Measurements from ENCODE around the gene LHX1.

LHX1 gene

DNA sequence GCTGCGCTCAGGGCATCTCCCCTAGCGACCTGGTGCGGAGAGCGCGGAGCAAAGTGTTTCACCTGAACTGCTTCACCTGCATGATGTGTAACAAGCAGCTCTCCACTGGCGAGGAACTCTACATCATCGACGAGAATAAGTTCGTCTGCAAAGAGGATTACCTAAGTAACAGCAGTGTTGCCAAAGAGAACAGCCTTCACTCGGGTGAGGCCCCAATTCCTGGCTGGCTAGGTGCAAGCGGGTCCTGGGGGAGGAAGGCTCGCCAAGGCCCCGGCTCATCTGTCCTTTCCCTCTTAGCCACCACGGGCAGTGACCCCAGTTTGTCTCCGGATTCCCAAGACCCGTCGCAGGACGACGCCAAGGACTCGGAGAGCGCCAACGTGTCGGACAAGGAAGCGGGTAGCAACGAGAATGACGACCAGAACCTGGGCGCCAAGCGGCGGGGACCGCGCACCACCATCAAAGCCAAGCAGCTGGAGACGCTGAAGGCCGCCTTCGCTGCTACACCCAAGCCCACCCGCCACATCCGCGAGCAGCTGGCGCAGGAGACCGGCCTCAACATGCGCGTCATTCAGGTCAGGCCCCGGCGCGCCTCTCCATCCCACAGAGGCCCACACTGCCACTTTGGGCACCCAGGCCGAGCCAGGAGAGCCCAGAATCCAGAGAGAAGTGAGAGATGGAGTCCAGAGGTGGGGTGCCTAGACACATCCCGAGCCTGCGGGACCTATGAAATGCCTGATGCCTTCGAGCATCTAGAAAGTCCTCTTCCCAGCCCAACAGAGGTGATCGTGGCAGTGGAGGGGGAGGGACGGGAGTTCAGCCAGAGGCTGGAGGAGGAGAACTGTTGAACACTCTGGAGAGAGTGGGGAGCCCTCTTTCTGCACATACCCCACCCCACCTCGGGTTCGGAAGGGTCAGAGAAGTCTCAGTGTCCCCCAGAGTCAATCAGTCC, 3.3 kb downstream of the LHX1 start:
- H3K27me3 Mint-ChIP-seq: peaks cover 90% of the 10 kb centered on the region
- no peaks in the 10 kb centered on the region for H3K36me3 Mint-ChIP-seq
- peaks cover 35% of the 10 kb centered on the region for H3K4me1 Mint-ChIP-seq
- no peak for ATAC-seq
- no peaks in the 10 kb centered on the region for H3K9me3 Mint-ChIP-seq
- H3K4me3 Mint-ChIP-seq: no peak overlapping the region
- no peak overlapping the region for H3K27ac Mint-ChIP-seq

DNA sequence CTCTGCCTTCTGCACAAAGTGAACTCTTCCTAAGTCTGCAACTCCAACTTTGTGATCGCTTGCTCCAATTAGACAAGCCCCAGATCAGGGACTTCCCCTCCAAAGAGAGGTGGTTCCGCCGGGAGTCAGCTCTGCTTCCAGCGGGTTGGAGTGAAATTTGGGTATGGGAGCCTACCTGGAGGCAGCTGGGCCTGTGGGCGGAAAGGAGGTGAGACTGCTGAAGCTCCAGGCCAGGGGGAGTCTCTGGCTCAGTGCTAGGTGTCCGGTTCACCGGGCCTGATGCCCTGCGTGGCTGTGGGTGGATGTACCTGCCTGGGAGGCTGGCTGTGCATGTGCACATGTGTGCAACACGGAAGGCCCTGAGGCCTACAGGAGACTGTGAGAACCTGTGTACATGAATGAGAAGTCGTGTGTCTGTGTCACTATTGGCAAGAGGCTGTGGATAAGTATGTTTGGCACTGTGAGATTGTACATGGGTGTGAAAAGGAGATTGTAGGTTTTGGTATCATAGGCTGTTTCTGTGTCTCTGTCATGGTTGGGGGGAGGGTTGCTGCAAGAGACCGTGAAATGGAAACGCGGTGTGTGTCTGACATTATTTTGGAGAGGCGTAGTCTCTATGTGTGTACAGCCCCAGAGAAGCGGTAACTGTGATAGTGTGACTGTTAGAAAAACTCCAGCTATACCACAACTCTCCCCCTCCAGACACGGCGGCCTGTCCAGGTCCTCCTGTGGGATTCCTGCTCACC, 4.2 kb downstream of the LHX1 start:
- H3K27ac Mint-ChIP-seq: no peak overlapping the region
- no peak for ATAC-seq
- H3K27me3 Mint-ChIP-seq: peaks cover 90% of the 10 kb centered on the region
- H3K9me3 Mint-ChIP-seq: no peaks in the 10 kb centered on the region
- H3K4me1 Mint-ChIP-seq: peaks cover 26% of the 10 kb centered on the region
- no peaks in the 10 kb centered on the region for H3K36me3 Mint-ChIP-seq
- no peak overlapping the region for H3K4me3 Mint-ChIP-seq

DNA sequence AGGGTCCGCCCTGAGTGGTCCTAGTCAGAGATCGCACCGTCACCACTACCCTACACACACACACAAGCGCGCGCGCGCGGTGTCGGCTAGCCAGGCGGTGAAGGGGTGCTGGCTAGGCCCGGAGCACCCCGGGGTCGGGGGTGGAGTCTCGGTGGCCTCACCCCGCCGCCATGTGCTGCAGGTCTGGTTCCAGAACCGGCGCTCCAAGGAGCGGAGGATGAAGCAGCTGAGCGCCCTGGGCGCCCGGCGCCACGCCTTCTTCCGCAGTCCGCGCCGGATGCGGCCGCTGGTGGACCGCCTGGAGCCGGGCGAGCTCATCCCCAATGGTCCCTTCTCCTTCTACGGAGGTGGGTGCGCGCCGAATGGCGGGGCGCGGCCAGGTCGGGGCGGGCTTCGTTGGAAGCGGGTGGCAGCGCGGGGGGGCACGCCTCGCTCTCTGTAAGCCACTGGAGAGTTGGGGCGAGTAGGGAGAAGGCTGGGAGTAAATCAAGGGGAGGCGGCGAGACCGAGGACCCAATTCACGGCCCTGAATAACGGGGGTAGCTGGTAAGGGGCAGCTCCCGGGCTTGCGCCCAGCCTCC, 4.8 kb downstream of the LHX1 start:
- Mint-ChIP-seq H3K36me3 (no peaks in the 10 kb centered on the region), H3K9me3 (no peaks in the 10 kb centered on the region), H3K4me3 (no peak overlapping the region), H3K27me3 (peaks cover 90% of the 10 kb centered on the region), H3K4me1 (peaks cover 19% of the 10 kb centered on the region), H3K27ac (no peak overlapping the region)
- no peak for ATAC-seq

DNA sequence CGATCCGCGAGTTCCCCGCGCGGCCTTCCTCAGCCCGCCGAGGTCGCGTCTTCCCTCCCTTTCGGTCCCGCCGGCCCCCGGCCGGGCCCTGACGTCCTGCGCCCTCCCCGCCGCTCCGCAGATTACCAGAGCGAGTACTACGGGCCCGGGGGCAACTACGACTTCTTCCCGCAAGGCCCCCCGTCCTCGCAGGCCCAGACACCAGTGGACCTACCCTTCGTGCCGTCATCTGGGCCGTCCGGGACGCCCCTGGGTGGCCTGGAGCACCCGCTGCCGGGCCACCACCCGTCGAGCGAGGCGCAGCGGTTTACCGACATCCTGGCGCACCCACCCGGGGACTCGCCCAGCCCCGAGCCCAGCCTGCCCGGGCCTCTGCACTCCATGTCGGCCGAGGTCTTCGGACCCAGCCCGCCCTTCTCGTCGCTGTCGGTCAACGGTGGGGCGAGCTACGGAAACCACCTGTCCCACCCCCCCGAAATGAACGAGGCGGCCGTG, 5.4 kb downstream of the LHX1 start:
- Mint-ChIP-seq H3K4me1 (peaks cover 17% of the 10 kb centered on the region), H3K4me3 (no peak overlapping the region), H3K27ac (no peak overlapping the region), H3K27me3 (peaks cover 90% of the 10 kb centered on the region), H3K36me3 (no peaks in the 10 kb centered on the region), H3K9me3 (no peaks in the 10 kb centered on the region)
- no peak for ATAC-seq

DNA sequence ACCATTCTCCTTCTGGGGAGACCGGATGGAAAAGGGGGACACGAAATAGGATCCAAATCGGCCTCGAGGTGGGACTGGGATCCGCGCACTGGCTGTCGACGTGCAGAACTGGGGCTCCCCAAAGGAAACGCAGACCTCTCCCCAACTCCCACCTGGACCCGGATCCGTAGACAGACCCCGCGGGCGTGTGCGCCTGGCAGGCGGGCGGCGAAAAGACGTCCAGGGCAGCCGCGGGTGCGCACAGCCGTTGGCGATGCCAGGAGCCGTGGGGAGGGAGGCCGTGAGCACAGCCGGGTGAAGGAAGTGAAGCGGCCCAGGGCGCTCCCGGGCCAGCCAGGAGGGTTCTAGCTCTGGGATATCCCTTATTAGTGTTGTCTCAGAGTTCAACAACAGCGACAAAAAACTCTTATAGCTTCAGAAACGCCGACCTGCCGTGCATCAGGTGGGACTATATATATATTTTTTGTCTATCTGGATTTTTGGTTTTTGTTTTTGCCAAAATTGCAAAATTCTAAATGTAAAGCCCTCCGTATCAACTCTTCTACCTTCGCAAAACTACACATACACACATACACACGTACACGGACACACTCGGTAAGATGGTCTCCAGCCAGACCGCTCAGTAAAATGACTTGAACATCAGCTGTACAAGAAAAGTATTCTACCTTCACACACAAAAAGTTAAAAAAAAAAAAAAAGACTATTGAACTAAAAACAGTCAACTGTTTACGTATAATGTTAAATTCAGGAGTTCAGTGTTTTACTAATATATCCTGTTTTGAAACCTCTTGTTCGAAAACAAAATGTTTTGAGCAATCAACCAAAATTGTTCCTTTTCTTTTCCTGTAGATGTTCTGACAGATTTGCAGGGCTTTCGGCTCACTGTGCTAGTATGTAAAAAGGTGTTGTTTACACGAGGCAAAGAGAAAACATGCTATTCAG, 6.2 kb downstream of the LHX1 start:
- Mint-ChIP-seq H3K9me3 (no peaks in the 10 kb centered on the region), H3K27ac (no peak overlapping the region), H3K27me3 (peaks cover 85% of the 10 kb centered on the region), H3K4me3 (no peak overlapping the region), H3K36me3 (no peaks in the 10 kb centered on the region), H3K4me1 (peaks cover 19% of the 10 kb centered on the region)
- ATAC-seq: no peak

DNA sequence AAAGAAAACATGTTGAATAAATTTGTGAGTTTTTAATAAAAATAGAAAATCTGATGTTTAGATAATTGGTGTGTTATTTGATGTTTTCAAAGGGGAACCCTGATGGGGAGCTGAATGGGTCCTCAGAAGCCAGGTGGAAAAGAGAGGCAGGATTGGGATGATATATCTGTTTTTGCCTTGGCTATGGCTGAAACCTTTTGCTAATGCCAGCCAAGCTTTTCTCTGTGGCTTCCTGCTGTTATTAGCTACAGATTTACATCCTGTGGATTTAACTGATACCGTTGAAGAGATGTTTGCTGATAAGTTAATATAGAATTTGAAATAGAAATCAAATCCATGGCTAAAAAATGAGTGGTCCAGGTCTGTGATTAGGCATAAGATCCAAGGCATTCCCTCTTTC, 7.3 kb downstream of the LHX1 start:
- Mint-ChIP-seq H3K36me3 (peaks cover 4% of the 10 kb centered on the region), H3K4me1 (peaks cover 22% of the 10 kb centered on the region), H3K27ac (no peak overlapping the region), H3K9me3 (no peaks in the 10 kb centered on the region), H3K4me3 (no peak overlapping the region), H3K27me3 (peaks cover 74% of the 10 kb centered on the region)
- no peak for ATAC-seq

DNA sequence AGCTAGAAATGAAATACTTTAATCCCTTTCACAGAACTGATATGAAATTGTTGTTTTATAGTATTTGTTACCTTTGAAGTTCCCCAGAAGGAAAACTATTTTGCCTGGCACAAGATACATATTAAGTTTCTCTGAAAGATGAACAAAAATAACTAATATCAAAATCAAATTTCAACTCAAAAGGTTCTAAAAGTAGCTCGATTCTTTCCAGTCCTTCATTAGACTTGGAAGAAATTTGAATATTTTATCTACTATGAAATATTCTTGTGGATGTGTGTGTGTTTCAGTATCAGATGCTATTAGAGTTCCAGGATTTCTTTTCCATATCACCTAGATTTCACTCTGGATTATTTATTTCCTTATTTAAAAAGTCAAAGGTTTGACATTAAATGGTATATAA, 7.9 kb downstream of the LHX1 start:
- Mint-ChIP-seq H3K4me3 (no peak overlapping the region), H3K4me1 (peaks cover 28% of the 10 kb centered on the region), H3K9me3 (no peaks in the 10 kb centered on the region), H3K27ac (no peak overlapping the region), H3K27me3 (peaks cover 68% of the 10 kb centered on the region), H3K36me3 (peaks cover 7% of the 10 kb centered on the region)
- ATAC-seq: no peak

DNA sequence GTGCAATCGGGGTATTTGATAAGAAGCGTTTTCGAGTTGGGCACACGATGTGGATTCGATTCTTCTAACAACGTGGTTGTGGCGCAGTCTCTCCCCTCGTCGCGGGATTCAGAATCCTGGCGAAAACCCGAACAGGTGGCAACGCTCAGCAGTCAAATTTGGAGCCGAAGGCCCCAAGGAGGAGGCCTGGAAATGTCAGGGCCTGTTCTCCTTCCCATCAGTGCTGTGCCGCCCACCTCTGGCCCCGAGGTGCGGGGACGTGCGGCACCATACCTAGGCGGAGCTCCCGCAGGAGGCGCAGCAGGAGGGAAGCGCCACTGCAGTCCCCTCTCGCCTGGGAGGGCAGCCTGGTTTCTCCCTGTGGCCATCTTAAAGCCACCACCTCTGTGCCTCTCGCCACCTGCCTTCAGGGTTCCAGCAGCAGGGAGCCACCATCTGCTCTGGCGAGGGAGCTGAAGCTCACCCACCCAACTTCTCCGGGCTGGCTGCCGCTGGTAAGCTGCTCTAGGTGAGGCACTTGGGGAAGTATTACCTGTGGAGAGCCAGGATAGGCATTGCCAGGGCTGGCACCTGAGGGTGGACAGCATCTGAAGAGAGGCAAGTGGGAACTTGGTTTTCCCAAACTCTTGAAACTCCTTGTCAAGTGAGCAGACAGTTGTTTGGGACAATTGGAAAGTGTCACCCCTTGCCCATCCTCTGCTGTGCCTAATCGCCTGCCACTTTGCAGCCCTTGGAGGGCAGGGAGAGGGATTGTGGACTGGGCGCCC, 8.9 kb downstream of the LHX1 start:
- Mint-ChIP-seq H3K27me3 (peaks cover 58% of the 10 kb centered on the region), H3K9me3 (no peaks in the 10 kb centered on the region), H3K4me3 (no peak overlapping the region), H3K36me3 (peaks cover 7% of the 10 kb centered on the region), H3K27ac (no peak overlapping the region), H3K4me1 (peaks cover 37% of the 10 kb centered on the region)
- ATAC-seq: no peak

DNA sequence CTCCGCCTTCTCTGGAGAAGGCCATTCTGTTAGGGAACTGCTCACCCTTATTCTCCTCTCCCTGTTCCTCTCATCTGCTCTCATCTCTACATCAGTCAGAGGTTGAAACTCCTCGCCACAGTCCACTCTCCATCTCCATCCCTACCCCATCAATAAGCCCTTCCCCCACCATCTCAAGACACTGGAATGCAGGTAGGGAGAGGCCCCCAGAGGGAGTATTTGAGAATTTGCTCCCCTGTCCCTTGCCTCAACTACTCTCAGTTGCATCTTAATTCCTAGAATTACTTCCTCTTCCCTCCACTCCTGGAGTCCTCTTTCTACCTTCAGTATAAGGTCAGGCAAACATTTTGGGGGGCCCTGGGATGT, 9.4 kb downstream of the LHX1 start:
- Mint-ChIP-seq H3K4me1 (peaks cover 31% of the 10 kb centered on the region), H3K4me3 (no peak overlapping the region), H3K9me3 (no peaks in the 10 kb centered on the region), H3K36me3 (peaks cover 7% of the 10 kb centered on the region), H3K27ac (no peak overlapping the region), H3K27me3 (peaks cover 53% of the 10 kb centered on the region)
- no peak for ATAC-seq

DNA sequence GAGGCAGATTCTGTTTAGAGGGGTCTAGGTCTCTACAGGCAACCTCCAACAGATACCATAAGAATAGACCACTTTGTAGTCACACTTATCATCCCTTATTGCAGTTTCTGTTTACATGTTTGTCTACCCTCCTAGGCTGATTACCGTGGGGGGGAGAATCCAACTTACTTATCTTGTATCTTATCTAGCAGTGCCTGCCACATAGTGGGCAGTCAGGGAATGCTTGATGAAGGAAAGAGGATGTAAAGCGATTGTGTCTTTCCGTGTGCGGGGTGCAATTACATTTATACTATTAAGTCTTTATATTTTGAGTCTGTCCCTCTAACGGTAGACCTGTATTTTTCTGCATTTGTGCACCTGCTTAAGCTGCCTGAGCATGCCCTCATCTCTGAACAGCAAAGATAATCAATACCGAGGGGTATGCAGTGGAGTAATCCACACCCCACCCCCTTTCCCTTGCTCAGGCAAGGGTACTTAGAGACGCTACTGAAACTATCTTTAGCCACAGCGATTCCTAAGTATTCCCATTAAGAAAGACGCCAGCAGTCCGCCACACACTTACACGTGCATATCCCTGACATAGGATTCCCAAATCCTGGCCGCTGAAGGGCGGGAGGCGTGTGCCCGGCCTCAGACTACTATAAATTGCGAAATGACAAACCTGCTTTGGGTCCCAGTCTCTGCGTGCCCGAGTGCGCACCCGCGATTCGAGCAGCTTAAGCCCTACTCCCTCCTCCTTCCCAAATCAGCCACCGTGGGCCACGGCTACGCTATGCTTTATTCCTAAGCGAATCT, 10.8 kb downstream of the LHX1 start:
- Mint-ChIP-seq H3K27me3 (peaks cover 48% of the 10 kb centered on the region), H3K9me3 (no peaks in the 10 kb centered on the region), H3K36me3 (peaks cover 20% of the 10 kb centered on the region), H3K4me3 (peak overlapping the region; percentile 88), H3K4me1 (peaks cover 43% of the 10 kb centered on the region), H3K27ac (peak overlapping the region; percentile 86)
- peak; percentile 1 for ATAC-seq

DNA sequence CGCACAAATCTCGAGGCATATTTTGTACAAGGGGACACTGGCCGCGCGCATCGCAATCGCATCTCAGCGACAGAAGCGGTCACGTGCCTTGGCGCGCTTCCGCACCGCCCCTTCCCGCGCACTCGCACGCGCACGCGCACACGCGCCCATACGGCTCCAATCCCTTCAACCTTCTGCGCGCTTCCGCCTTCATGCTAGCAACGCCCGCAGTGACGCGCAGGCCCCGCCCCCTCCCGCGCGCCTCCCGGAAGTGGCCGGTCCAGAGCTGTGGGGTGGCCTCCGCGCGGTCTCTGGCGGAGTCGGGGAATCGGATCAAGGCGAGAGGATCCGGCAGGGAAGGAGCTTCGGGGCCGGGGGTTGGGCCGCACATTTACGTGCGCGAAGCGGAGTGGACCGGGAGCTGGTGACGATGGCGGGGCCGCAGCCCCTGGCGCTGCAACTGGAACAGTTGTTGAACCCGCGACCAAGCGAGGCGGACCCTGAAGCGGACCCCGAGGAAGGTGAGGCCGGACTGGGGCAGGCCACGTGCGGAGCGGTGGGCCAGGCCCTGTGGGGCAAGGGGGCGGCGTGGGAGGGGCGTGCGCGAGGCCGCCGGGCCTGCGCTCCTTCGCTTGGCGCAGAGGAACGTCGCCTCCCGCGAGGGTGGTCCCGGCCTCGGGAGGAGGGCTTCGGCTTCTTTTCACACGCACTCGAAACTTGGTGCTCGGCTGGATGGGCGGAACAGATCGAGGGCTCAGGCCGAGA, 11.6 kb downstream of the LHX1 start, which contains the start of gene AATF:
TSS of gene AATF (plus strand) at position 238 of the 744 bp plus-strand sequence. CDS start at position 410, 172 bp downstream.
- Mint-ChIP-seq H3K27ac (peak within 1 kb of the TSS; percentile 86), H3K4me3 (peak within 1 kb of the TSS; percentile 88), H3K36me3 (peaks cover 26% of the 10 kb centered on the region), H3K4me1 (peaks cover 45% of the 10 kb centered on the region), H3K9me3 (no peaks in the 10 kb centered on the region), H3K27me3 (peaks cover 41% of the 10 kb centered on the region)
- peak; percentile 99 for ATAC-seq

DNA sequence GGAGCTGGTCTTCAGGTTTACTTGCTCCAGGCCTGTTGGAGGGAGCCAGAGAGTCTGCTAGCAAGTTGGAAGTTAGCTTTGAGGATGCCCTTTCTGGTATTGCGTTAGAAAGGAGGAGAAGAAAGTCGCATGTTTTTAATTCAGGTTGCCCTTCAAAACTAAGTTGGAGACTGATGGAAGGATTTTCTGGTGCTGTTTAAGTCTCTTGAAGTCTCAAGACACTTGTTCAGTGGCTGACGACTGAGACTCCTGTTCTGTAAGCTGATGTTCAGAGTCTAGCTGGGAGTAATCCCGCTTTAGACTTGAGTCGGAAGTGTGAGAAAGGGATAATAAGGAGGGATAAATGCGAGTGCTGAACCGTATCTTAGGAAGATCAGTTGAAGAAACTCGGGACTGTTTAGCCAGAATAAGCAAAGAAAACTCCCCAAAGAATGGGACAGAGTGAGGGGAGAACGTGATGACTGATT, 12.2 kb downstream of the LHX1 start:
- H3K27me3 Mint-ChIP-seq: peaks cover 35% of the 10 kb centered on the region
- H3K9me3 Mint-ChIP-seq: no peaks in the 10 kb centered on the region
- H3K4me3 Mint-ChIP-seq: peak overlapping the region; percentile 88
- H3K4me1 Mint-ChIP-seq: peaks cover 50% of the 10 kb centered on the region
- peaks cover 32% of the 10 kb centered on the region for H3K36me3 Mint-ChIP-seq
- H3K27ac Mint-ChIP-seq: peak overlapping the region; percentile 86
- ATAC-seq: no peak

Data from stimulated activated memory B cell treated with anti-CD40 and anti-IgM and Interleukin-4, amounts not matched to agents 10 μg/mL and 1 μg/mL and 100 μg/mL, for 72 hours (primary cell).